ENCODE data around the gene GSTP1. TPM values are rescaled to one million over a fixed set of nuclear protein-coding genes. Genes with fewer than 3 reads are reported as not detected.

GSTP1 gene
- total and polyA plus RNA-seq, 9 of the 15 experiments (the other 6 are each of a cell fraction or from before 2014, with no cell fraction given), result 592 to 2,150 (median 1,204) TPM

DNA sequence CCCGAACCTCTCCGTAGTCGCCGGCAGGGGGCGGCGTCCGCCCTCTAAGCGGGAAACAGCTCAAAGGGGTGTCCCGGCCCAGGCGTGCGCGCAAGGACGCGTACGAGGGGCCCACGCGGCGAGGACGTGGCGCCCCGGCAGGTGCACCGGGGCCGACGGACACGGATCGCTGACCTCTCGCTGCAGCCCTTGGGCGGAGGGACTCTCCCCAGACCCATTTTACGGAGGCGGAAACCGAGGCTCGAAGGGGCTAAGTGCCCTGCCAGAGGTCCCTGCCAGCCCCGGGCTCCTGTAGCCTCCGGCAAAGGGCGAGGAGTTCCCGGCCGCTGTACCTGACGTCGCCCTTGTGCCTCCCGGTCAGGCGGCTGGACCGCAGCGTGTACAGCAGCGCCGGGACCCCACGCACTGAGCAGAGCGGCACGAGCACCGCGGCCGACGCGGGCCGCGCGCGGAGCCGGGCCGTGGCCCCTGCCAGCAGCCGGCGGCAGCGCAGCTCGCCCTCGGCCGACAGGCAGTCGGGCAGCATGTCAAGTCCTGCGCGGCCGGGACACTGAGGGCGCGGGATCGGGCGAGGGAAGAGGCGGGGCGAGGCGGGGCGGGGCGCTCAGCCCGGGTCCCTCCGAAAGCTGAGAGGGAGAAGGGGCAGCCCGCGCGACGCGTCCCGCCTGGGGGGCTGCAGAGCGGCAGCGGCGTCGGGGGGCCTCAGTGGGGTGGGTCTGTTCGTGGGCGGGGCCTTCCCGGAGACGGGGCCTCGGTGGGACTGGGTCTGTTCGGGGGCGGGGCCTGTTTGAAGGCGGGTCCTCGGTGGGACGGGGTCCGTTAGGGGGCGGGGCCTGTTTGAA is 46.0 kb downstream of the GSTP1 start, which contains the start of gene NUDT8 (continued):
- no peak for TF ChIP-seq ZZZ3 (IDR thresholded peaks at IDR 0.05)
- TF ChIP-seq BACH1 (tag; IDR thresholded peaks at IDR 0.05), result no peak
- no peak for TF ChIP-seq BRCA1 (IDR thresholded peaks at IDR 0.05)
- 0 out of 2 replicates have a peak, but pooled peaks have one; percentile 82 for TF ChIP-seq BRCA1 (CRISPR knock-in tag; IDR thresholded peaks at IDR 0.05)
- TF ChIP-seq, protein P1, sequence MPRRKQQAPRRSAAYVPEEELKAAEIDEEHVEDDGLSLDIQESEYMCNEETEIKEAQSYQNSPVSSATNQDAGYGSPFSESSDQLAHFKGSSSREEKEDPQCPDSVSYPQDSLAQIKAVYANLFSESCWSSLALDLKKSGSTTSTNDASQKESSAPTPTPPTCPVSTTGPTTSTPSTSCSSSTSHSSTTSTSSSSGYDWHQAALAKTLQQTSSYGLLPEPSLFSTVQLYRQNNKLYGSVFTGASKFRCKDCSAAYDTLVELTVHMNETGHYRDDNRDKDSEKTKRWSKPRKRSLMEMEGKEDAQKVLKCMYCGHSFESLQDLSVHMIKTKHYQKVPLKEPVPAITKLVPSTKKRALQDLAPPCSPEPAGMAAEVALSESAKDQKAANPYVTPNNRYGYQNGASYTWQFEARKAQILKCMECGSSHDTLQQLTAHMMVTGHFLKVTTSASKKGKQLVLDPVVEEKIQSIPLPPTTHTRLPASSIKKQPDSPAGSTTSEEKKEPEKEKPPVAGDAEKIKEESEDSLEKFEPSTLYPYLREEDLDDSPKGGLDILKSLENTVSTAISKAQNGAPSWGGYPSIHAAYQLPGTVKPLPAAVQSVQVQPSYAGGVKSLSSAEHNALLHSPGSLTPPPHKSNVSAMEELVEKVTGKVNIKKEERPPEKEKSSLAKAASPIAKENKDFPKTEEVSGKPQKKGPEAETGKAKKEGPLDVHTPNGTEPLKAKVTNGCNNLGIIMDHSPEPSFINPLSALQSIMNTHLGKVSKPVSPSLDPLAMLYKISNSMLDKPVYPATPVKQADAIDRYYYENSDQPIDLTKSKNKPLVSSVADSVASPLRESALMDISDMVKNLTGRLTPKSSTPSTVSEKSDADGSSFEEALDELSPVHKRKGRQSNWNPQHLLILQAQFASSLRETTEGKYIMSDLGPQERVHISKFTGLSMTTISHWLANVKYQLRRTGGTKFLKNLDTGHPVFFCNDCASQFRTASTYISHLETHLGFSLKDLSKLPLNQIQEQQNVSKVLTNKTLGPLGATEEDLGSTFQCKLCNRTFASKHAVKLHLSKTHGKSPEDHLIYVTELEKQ (CRISPR knock-in tag; IDR thresholded peaks at IDR 0.05), result no peak
- no peak for TF ChIP-seq ZNF316 (IDR thresholded peaks at IDR 0.05)
- TF ChIP-seq THAP12 (CRISPR knock-in tag; IDR thresholded peaks at IDR 0.05), result peak; percentile 35; the same call in 1 of the 2 replicates
- peak; percentile 57; the same call in 1 of the 2 replicates for TF ChIP-seq ZNF143 (CRISPR knock-in tag; IDR thresholded peaks at IDR 0.05)
- no peak for TF ChIP-seq NFATC3 (IDR thresholded peaks at IDR 0.05)
- TF ChIP-seq MCM2 (IDR thresholded peaks at IDR 0.05; ENCODE audit: low read depth), result no peak
- TF ChIP-seq RUNX1 (IDR thresholded peaks at IDR 0.05; ENCODE audit: low read depth), result no peak
- TF ChIP-seq ATF2 (CRISPR knock-in tag; IDR thresholded peaks at IDR 0.05), result peak; percentile 20; the same call in 1 of the 2 replicates
- TF ChIP-seq, protein P2, sequence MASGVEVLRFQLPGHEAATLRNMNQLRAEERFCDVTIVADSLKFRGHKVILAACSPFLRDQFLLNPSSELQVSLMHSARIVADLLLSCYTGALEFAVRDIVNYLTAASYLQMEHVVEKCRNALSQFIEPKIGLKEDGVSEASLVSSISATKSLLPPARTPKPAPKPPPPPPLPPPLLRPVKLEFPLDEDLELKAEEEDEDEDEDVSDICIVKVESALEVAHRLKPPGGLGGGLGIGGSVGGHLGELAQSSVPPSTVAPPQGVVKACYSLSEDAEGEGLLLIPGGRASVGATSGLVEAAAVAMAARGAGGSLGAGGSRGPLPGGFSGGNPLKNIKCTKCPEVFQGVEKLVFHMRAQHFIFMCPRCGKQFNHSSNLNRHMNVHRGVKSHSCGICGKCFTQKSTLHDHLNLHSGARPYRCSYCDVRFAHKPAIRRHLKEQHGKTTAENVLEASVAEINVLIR (CRISPR knock-in tag; IDR thresholded peaks at IDR 0.05), result no peak
- TF ChIP-seq ATF7 (IDR thresholded peaks at IDR 0.05), result peak; percentile 48; the same call in 1 of the 2 replicates
- TF ChIP-seq, protein P3, sequence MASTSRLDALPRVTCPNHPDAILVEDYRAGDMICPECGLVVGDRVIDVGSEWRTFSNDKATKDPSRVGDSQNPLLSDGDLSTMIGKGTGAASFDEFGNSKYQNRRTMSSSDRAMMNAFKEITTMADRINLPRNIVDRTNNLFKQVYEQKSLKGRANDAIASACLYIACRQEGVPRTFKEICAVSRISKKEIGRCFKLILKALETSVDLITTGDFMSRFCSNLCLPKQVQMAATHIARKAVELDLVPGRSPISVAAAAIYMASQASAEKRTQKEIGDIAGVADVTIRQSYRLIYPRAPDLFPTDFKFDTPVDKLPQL (IDR thresholded peaks at IDR 0.05; ENCODE audit: extremely low read depth, insufficient read length), result no peak
- peak; percentile 86 for TF ChIP-seq PTBP1 (IDR thresholded peaks at IDR 0.05; ENCODE audit: low read depth, low read length)
- TF ChIP-seq KAT8 (IDR thresholded peaks at IDR 0.05; ENCODE audit: low read depth), result no peak
- TF ChIP-seq KLF10 (CRISPR knock-in tag; IDR thresholded peaks at IDR 0.05), result no peak
- peak; percentile 90 for TF ChIP-seq ZFX (CRISPR knock-in tag; IDR thresholded peaks at IDR 0.05)
- no peak for TF ChIP-seq NFE2L1 (tag; IDR thresholded peaks at IDR 0.05; ENCODE audit: borderline replicate concordance, low read depth)
